Keratinocyte (primary cell): ENCODE data around the gene MAP4K1. TPM values are rescaled to one million over a fixed set of nuclear protein-coding genes. Genes with fewer than 3 reads are reported as not detected.

Source experiments
- DNase-seq: peaks from one replicate; pipeline ENCODE4 v3.0.0-alpha.2; 2011; ENCODE audit warnings: low read depth, missing footprints, low spot score
- FAIRE-seq: peaks from 2 replicates; lab custom pipeline; 2011; peaks lifted over from hg19 to GRCh38; lab: Jason Lieb, UNC
- H2AFZ ChIP-seq: 2 replicates; pipeline ENCODE4 v1.6.0; 2012; ENCODE audit warnings: low read length, control low read depth, inconsistent platforms; ENCODE audit not compliant: control insufficient read depth
- H3K27ac ChIP-seq: 2 replicates; pipeline ENCODE4 v1.5.1; 2011; ENCODE audit warnings: low read length; ENCODE audit not compliant: control insufficient read depth, insufficient read depth
- H3K27me3 ChIP-seq: 3 replicates; pipeline ENCODE4 v1.6.0; 2011; ENCODE audit warnings: low read length; ENCODE audit not compliant: control insufficient read depth, insufficient read depth; ENCODE audit errors: extremely low read depth
- H3K36me3 ChIP-seq, 2 experiments: 2 replicates in 1 of 2; 3 replicates in 1 of 2; pipeline ENCODE4 v1.5.1; 2011; ENCODE audit warnings: low read length in 2 of 2, mild to moderate bottlenecking in 1 of 2; ENCODE audit not compliant: control insufficient read depth in 2 of 2, insufficient read depth in 2 of 2; ENCODE audit errors: extremely low read depth in 1 of 2
- H3K4me1 ChIP-seq: 3 replicates; pipeline ENCODE4 v1.5.1; 2011; ENCODE audit warnings: low read length; ENCODE audit not compliant: control insufficient read depth, insufficient read depth; ENCODE audit errors: extremely low read depth
- H3K4me2 ChIP-seq: 3 replicates; pipeline ENCODE4 v1.6.0; 2011; ENCODE audit warnings: low read depth, low read length; ENCODE audit not compliant: control insufficient read depth, insufficient read depth; ENCODE audit errors: extremely low read depth
- H3K4me3 ChIP-seq, 3 experiments: fragments of 200-600 bp in 1 of 3; sonication (generic) in 1 of 3; 2 replicates in 2 of 3; 3 replicates in 1 of 3; pipeline ENCODE4 v1.5.1; 2011 to 2016; ENCODE audit warnings: low read length in 3 of 3, mild to moderate bottlenecking in 3 of 3, control low read depth in 2 of 3, inconsistent platforms in 1 of 3, low read depth in 1 of 3, mixed read lengths in 1 of 3, mixed run types in 1 of 3, moderate library complexity in 1 of 3; ENCODE audit not compliant: control insufficient read depth in 2 of 3, insufficient read depth in 2 of 3; ENCODE audit errors: extremely low read depth in 1 of 3
- H3K79me2 ChIP-seq: 2 replicates; pipeline ENCODE4 v1.6.0; 2012; ENCODE audit warnings: low read length; ENCODE audit not compliant: control insufficient read depth, insufficient read depth
- H3K9ac ChIP-seq: 3 replicates; pipeline ENCODE4 v1.6.0; 2011; ENCODE audit warnings: low read length; ENCODE audit not compliant: control insufficient read depth, insufficient read depth; ENCODE audit errors: extremely low read depth
- H3K9me1 ChIP-seq: 3 replicates; pipeline ENCODE4 v1.6.0; 2011; ENCODE audit warnings: low read length; ENCODE audit not compliant: control insufficient read depth, insufficient read depth; ENCODE audit errors: extremely low read depth
- H3K9me3 ChIP-seq: 2 replicates; pipeline ENCODE4 v1.5.1; 2012; ENCODE audit warnings: low read depth, low read length; ENCODE audit not compliant: control insufficient read depth
- H4K20me1 ChIP-seq: 3 replicates; pipeline ENCODE4 v1.6.0; 2011; ENCODE audit warnings: low read length; ENCODE audit not compliant: control insufficient read depth, insufficient read depth; ENCODE audit errors: extremely low read depth
- CTCF ChIP-seq, 3 experiments: IDR thresholded peaks in 1 of 3; conservative IDR thresholded peaks in 1 of 3; optimal IDR thresholded peaks in 1 of 3; 2 replicates in 2 of 3; 3 replicates in 1 of 3; pipeline versions ENCODE3 to v1.5.1; 2011; ENCODE audit warnings: low read length in 3 of 3, mild to moderate bottlenecking in 3 of 3, moderate library complexity in 2 of 3, control low read depth in 1 of 3, inconsistent platforms in 1 of 3; ENCODE audit not compliant: insufficient read depth in 2 of 3; ENCODE audit errors: extremely low read depth in 1 of 3
- EZH2 ChIP-seq: IDR thresholded peaks from one replicate; pipeline ENCODE4 v1.6.1; 2012; ENCODE audit warnings: inconsistent platforms, mild to moderate bottlenecking, low read length, moderate library complexity
- dilution Hi-C: fragments of 300-500 bp; cut with MboI; formaldehyde crosslinking; loops from one replicate; pipeline ENCODE4 v1.7.0; 2020; ENCODE audit warnings: low sequenced_read_pairs; ENCODE audit not compliant: extremely low pct_ligation_motif_present
- polyA plus RNA-seq, 5 experiments: library from polyadenylated mRNA; depleted of rRNA in 3 of 5; stranded (reverse) in 3 of 5; stranded (forward) in 1 of 5; unstranded in 1 of 5; fragments of >200 nt; gene quantifications; 1 replicate in 1 of 5; 2 replicates in 3 of 5; 3 replicates in 1 of 5; pipeline versions ENCODE4 v1.2.1 to v1.2.3, GENCODE V29; 2011 to 2012; ENCODE audit warnings: missing spikeins in 2 of 5, low read depth in 1 of 5, low replicate concordance in 1 of 5

Gene MAP4K1
- polyA plus RNA-seq, 1 donor (not counting 4 experiments of a cell fraction or from before 2014, with no cell fraction given): 0.25 TPM

DNA sequence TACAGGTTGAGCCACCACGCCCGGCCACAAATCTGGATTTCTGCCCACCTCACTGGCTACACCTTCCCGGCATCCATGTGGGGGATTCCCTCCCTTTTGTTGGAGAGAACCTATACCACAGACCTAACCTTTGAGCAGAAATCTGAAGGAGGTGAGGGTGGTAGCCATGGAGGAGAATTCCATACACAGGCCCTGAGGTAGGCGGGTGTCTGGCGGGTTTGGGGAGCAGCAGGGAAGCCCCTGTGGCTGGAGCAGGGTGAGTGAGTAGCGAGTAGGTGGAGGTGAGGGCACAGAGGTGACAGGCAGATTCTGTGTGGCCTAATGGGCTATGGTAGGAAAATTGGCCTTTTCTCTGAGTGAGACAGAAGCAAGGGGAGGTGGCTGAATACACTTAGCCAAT lies 11.8 kb upstream of the MAP4K1 start:
- no peak for DNase-seq
- Histone ChIP-seq H3K4me2 (no peak overlapping the region), H3K36me3 (peaks cover 28 to 29% of the 10 kb centered on the region in 2 experiments), H3K27ac (no peak overlapping the region), H3K9ac (no peak overlapping the region), H3K4me3 (no peak overlapping the region), H3K9me3 (no peaks in the 10 kb centered on the region), H3K4me1 (peaks cover under 1% of the 10 kb centered on the region), H2AFZ (no peak overlapping the region), H3K27me3 (no peaks in the 10 kb centered on the region), H3K9me1 (no peaks in the 10 kb centered on the region), H3K79me2 (no peaks in the 10 kb centered on the region), H4K20me1 (no peaks in the 10 kb centered on the region)
- TF ChIP-seq EZH2 (no peak), CTCF (optimal IDR thresholded peaks at IDR 0.05 in 1 of 3, IDR thresholded peaks at IDR 0.05 in 1 of 3, conservative IDR thresholded peaks at IDR 0.05 in 1 of 3; ENCODE audit: extremely low read depth in 1 of 3, insufficient read depth in 2 of 3, low read length in 3 of 3) (no peak)
- dilution Hi-C loops: no loop called here
- no peak for FAIRE-seq

- Histone ChIP-seq H3K4me1 (no peaks in the 10 kb centered on the region), H3K36me3 (peaks cover 34 to 35% of the 10 kb centered on the region in 2 experiments), H3K9ac (no peak overlapping the region), H3K9me1 (no peaks in the 10 kb centered on the region), H3K9me3 (no peaks in the 10 kb centered on the region), H3K27me3 (no peaks in the 10 kb centered on the region), H4K20me1 (no peaks in the 10 kb centered on the region), H3K27ac (no peak overlapping the region), H3K79me2 (peaks cover 5% of the 10 kb centered on the region), H3K4me2 (no peak overlapping the region), H2AFZ (no peak overlapping the region), H3K4me3 (no peak overlapping the region)
- dilution Hi-C loops: no loop called here
- FAIRE-seq: no peak
- TF ChIP-seq EZH2 (no peak), CTCF (optimal IDR thresholded peaks at IDR 0.05 in 1 of 3, IDR thresholded peaks at IDR 0.05 in 1 of 3, conservative IDR thresholded peaks at IDR 0.05 in 1 of 3; ENCODE audit: extremely low read depth in 1 of 3, insufficient read depth in 2 of 3, low read length in 3 of 3) (no peak)
- no peak for DNase-seq
Measured at GRCh38 chr19:38626401-38626800, 8.6 kb upstream of the MAP4K1 start.
